WTC11 (cell line): ENCODE measurements around the gene RMRP. TPM values are rescaled to one million over a fixed set of nuclear protein-coding genes. Genes with fewer than 3 reads are reported as not detected.

Source experiments
- ATAC-seq: fragments of 200-7000 bp; cut with Tn5 transposase; 2 replicates; pipeline ENCODE4 v1.10.0; 2021; ENCODE audit warnings: mild to moderate bottlenecking, moderate library complexity
- CTCF ChIA-PET: fragments of 300-600 bp; sonication (Branson Sonifier 250); formaldehyde crosslinking; loops from one replicate; lab custom pipeline; 2021; ENCODE audit warnings: antibody characterized with exemption; lab: Charles Lee
- POLR2A ChIA-PET: fragments of 350-600 bp; sonication (Branson Sonifier 250); formaldehyde crosslinking; loops from one replicate; lab custom pipeline; 2021; ENCODE audit warnings: antibody characterized with exemption; lab: Charles Lee
- DNase-seq: peaks from one replicate; pipeline ENCODE4 v3.0.0; 2021; ENCODE audit warnings: low spot score
- H3K27ac Mint-ChIP-seq: 2 replicates; pipeline ENCODE4 v1.8.0; 2021; ENCODE audit warnings: mixed read lengths
- H3K27me3 Mint-ChIP-seq: 2 replicates; pipeline ENCODE4 v1.8.0; 2021; ENCODE audit warnings: low read depth, mild to moderate bottlenecking, moderate library complexity, mixed read lengths
- H3K36me3 Mint-ChIP-seq: 2 replicates; pipeline ENCODE4 v1.8.0; 2021; ENCODE audit warnings: mixed read lengths
- H3K4me1 Mint-ChIP-seq: 2 replicates; pipeline ENCODE4 v1.8.0; 2022; ENCODE audit warnings: mixed read lengths
- H3K4me3 Mint-ChIP-seq: 2 replicates; pipeline ENCODE4 v1.8.0; 2021; ENCODE audit warnings: mild to moderate bottlenecking, moderate library complexity, mixed read lengths
- H3K9me3 Mint-ChIP-seq: 2 replicates; pipeline ENCODE4 v1.8.0; 2021; ENCODE audit warnings: mixed read lengths
- AR ChIP-seq: fragments of 250-450 bp; sonication (Bioruptor Pico); IDR thresholded peaks from 2 replicates; pipeline ENCODE4 v1.9.0; 2021; ENCODE audit warnings: mild to moderate bottlenecking
- ARID4B ChIP-seq: sonication (generic); formaldehyde crosslinking; IDR thresholded peaks from 2 replicates; pipeline ENCODE4 v1.8.0; 2023; ENCODE audit warnings: missing genetic modification reagents, mild to moderate bottlenecking, borderline replicate concordance
- ELF4 ChIP-seq: sonication (generic); formaldehyde crosslinking; IDR thresholded peaks from 2 replicates; pipeline ENCODE4 v1.8.1; 2022; ENCODE audit warnings: low read depth, mild to moderate bottlenecking, moderate library complexity, missing genetic modification reagents
- ESRRA ChIP-seq: sonication (generic); formaldehyde crosslinking; IDR thresholded peaks from 2 replicates; pipeline ENCODE4 v1.8.1; 2022; ENCODE audit warnings: mild to moderate bottlenecking, missing genetic modification reagents, borderline replicate concordance
- ETV6 ChIP-seq: sonication (generic); formaldehyde crosslinking; IDR thresholded peaks from 2 replicates; pipeline ENCODE4 v1.8.1; 2022; ENCODE audit warnings: mild to moderate bottlenecking, missing genetic modification reagents
- FOXJ3 ChIP-seq: sonication (generic); formaldehyde crosslinking; IDR thresholded peaks from 2 replicates; pipeline ENCODE4 v1.9.0; 2021; ENCODE audit warnings: missing genetic modification reagents, mild to moderate bottlenecking, borderline replicate concordance
- GTF2I ChIP-seq: fragments of 250-450 bp; sonication (Bioruptor Pico); conservative IDR thresholded peaks from 2 replicates; pipeline ENCODE4 v1.4.0; 2021; ENCODE audit warnings: mild to moderate bottlenecking
- HMGA2 ChIP-seq: fragments of 250-450 bp; sonication (Bioruptor Pico); IDR thresholded peaks from 2 replicates; pipeline ENCODE4 v1.4.0; 2021; ENCODE audit warnings: mild to moderate bottlenecking, moderate library complexity
- HMGXB4 ChIP-seq: sonication (generic); formaldehyde crosslinking; IDR thresholded peaks from 2 replicates; pipeline ENCODE4 v1.8.1; 2023; ENCODE audit warnings: mild to moderate bottlenecking, moderate library complexity, missing genetic modification reagents
- IRF1 ChIP-seq: sonication (generic); formaldehyde crosslinking; IDR thresholded peaks from 2 replicates; pipeline ENCODE4 v1.8.0; 2023; ENCODE audit warnings: missing genetic modification reagents
- JAZF1 ChIP-seq: fragments of 250-450 bp; sonication (Bioruptor Pico); IDR thresholded peaks from 2 replicates; pipeline ENCODE4 v1.9.0; 2021; ENCODE audit warnings: moderate library complexity, mild to moderate bottlenecking, inconsistent platforms
- JUN ChIP-seq: sonication (generic); formaldehyde crosslinking; IDR thresholded peaks from 2 replicates; pipeline ENCODE4 v1.8.0; 2023; ENCODE audit warnings: mild to moderate bottlenecking, missing genetic modification reagents
- MXD4 ChIP-seq: fragments of 250-450 bp; sonication (Bioruptor Pico); IDR thresholded peaks from 2 replicates; pipeline ENCODE4 v1.8.0; 2021; ENCODE audit warnings: mild to moderate bottlenecking, moderate library complexity, borderline replicate concordance
- OVOL2 ChIP-seq: fragments of 250-450 bp; sonication (Bioruptor Pico); IDR thresholded peaks from 2 replicates; pipeline ENCODE4 v1.9.0; 2021; ENCODE audit warnings: mild to moderate bottlenecking, borderline replicate concordance
- SP1 ChIP-seq: sonication (generic); formaldehyde crosslinking; conservative IDR thresholded peaks from 2 replicates; pipeline ENCODE4 v1.8.1; 2022; ENCODE audit warnings: missing genetic modification reagents
- TP53 ChIP-seq: sonication (generic); formaldehyde crosslinking; IDR thresholded peaks from 2 replicates; pipeline ENCODE4 v1.8.1; 2023; ENCODE audit warnings: mild to moderate bottlenecking, missing genetic modification reagents
- USF2 ChIP-seq: sonication (generic); formaldehyde crosslinking; IDR thresholded peaks from 2 replicates; pipeline ENCODE4 v1.8.1; 2023; ENCODE audit warnings: mild to moderate bottlenecking, missing genetic modification reagents, moderate library complexity
- ZBTB43 ChIP-seq: sonication (generic); formaldehyde crosslinking; IDR thresholded peaks from 2 replicates; pipeline ENCODE4 v1.8.1; 2023; ENCODE audit warnings: mild to moderate bottlenecking, missing genetic modification reagents
- ZMAT4 ChIP-seq: fragments of 250-450 bp; sonication (Bioruptor Pico); IDR thresholded peaks from 2 replicates; pipeline ENCODE4 v1.9.0; 2021; ENCODE audit warnings: mild to moderate bottlenecking
- ZNF138 ChIP-seq: sonication (generic); formaldehyde crosslinking; conservative IDR thresholded peaks from 2 replicates; pipeline ENCODE4 v1.8.1; 2022; ENCODE audit warnings: mild to moderate bottlenecking, moderate library complexity, missing genetic modification reagents
- ZNF219 ChIP-seq: sonication (generic); formaldehyde crosslinking; IDR thresholded peaks from 2 replicates; pipeline ENCODE4 v1.8.0; 2023; ENCODE audit warnings: missing genetic modification reagents, mild to moderate bottlenecking, borderline replicate concordance
- ZNF396 ChIP-seq: fragments of 250-450 bp; sonication (Bioruptor Pico); IDR thresholded peaks from 2 replicates; pipeline ENCODE4 v1.8.0; 2021; ENCODE audit warnings: mild to moderate bottlenecking, moderate library complexity, borderline replicate concordance
- ZNF512 ChIP-seq: sonication (generic); formaldehyde crosslinking; IDR thresholded peaks from 2 replicates; pipeline ENCODE4 v1.8.1; 2022; ENCODE audit warnings: missing genetic modification reagents, borderline replicate concordance
- ZNF671 ChIP-seq: fragments of 250-450 bp; sonication (Bioruptor Pico); IDR thresholded peaks from 2 replicates; pipeline ENCODE4 v1.8.0; 2021; ENCODE audit warnings: mild to moderate bottlenecking
- total RNA-seq: library from RNA; stranded (reverse); gene quantifications from 3 replicates; pipeline ENCODE4 v1.2.3, GENCODE V29; 2021

The RMRP gene
- total RNA-seq, 1 experiment from 2014 or later = 25,958 TPM

- ATAC-seq = no peak
- H3K27me3 Mint-ChIP-seq = no peaks in the 10 kb centered on the region
- no peaks in the 10 kb centered on the region for H3K4me1 Mint-ChIP-seq
- no peak overlapping the region for H3K27ac Mint-ChIP-seq
- POLR2A ChIA-PET = no interaction called here
- no peak for DNase-seq
- no peaks in the 10 kb centered on the region for H3K9me3 Mint-ChIP-seq
- peaks cover 50% of the 10 kb centered on the region for H3K36me3 Mint-ChIP-seq
- H3K4me3 Mint-ChIP-seq = no peak overlapping the region
- TF ChIP-seq ZNF671 (CRISPR knock-in tag) (no peak), IRF1 (no peak), HMGA2 (no peak), GTF2I (no peak), ZMAT4 (CRISPR knock-in tag) (no peak), ARID4B (no peak), ZBTB43 (CRISPR knock-in tag) (no peak), ZNF219 (CRISPR knock-in tag) (no peak), USF2 (CRISPR knock-in tag) (no peak), ZNF138 (CRISPR knock-in tag) (no peak), FOXJ3 (CRISPR knock-in tag) (no peak), JUN (CRISPR knock-in tag) (no peak), JAZF1 (CRISPR knock-in tag) (no peak), MXD4 (no peak)
- CTCF ChIA-PET = no interaction called here
Observed at GRCh38 chr9:35702696-35703095, 44.9 kb upstream of the RMRP start.

GRCh38 chr9:35700942-35701341 lies 43.1 kb upstream of the RMRP start:
- POLR2A ChIA-PET = no interaction called here
- H3K4me1 Mint-ChIP-seq = no peaks in the 10 kb centered on the region
- no peak overlapping the region for H3K27ac Mint-ChIP-seq
- H3K36me3 Mint-ChIP-seq = peaks cover 43% of the 10 kb centered on the region
- CTCF ChIA-PET = interaction anchor here (0.6 kb wide), 1 partner anchor 9 kb away, joined by 3 read pairs; no protein-coding TSS in a partner anchor
- DNase-seq = no peak
- no peak overlapping the region for H3K4me3 Mint-ChIP-seq
- no peaks in the 10 kb centered on the region for H3K9me3 Mint-ChIP-seq
- ATAC-seq = no peak
- H3K27me3 Mint-ChIP-seq = no peaks in the 10 kb centered on the region
- no peak for TF ChIP-seq ESRRA
- TF ChIP-seq ETV6 (CRISPR knock-in tag) = no peak
- no peak for TF ChIP-seq SP1 (CRISPR knock-in tag)
- no peak for TF ChIP-seq AR (CRISPR knock-in tag)
- TF ChIP-seq HMGXB4 (CRISPR knock-in tag) = no peak
- no peak for TF ChIP-seq TP53 (CRISPR knock-in tag)
- no peak for TF ChIP-seq ZNF138 (CRISPR knock-in tag)
- TF ChIP-seq ZNF396 (CRISPR knock-in tag) = no peak
- TF ChIP-seq ELF4 (CRISPR knock-in tag) = no peak
- TF ChIP-seq OVOL2 (CRISPR knock-in tag) = no peak
- no peak for TF ChIP-seq ZNF512 (CRISPR knock-in tag)
